ENCODE measurements around the gene RAD51B. TPM values are rescaled to one million over a fixed set of nuclear protein-coding genes. Genes with fewer than 3 reads are reported as not detected.
A peak's percentile ranks its signal among the peaks of the same experiment; 100 is the strongest.

RAD51B gene
- polyA plus RNA-seq, 3 donors, result 3.6 to 11.6 (median 9.4) TPM

GRCh38 chr14:68722968-68723566, 903.5 kb downstream of the RAD51B start:
- peaks cover 0 to 10% (median 8%) of the 10 kb centered on the region in 7 donors for H3K9me3 Mint-ChIP-seq
- no peak overlapping the region for H3K4me3 Mint-ChIP-seq
- peaks cover 0 to 4% of the 10 kb centered on the region in 2 donors for H3K9me3 ChIP-seq (replicated peaks in 1 of 2; ENCODE audit: control insufficient read depth in 1 of 2, insufficient read depth in 1 of 2, low read length in 2 of 2)
- H3K4me1 Mint-ChIP-seq, result peaks cover 16% of the 10 kb centered on the region
- H4K20me1 ChIP-seq (ENCODE audit: insufficient read depth, low read length), result no peaks in the 10 kb centered on the region
- peaks cover 2 to 3% of the 10 kb centered on the region in 2 donors for H3K36me3 Mint-ChIP-seq
- no peak overlapping the region for H3K27ac ChIP-seq (ENCODE audit: low read depth in 1 of 2, low read length in 2 of 2)
- no peak for DNase-seq
- 100% methylated on average over 3 of the region's 5 CpGs for WGBS (ENCODE audit: insufficient coverage)
- no peak overlapping the region for H3K4me3 ChIP-seq (replicated peaks in 1 of 3; ENCODE audit: low read depth in 2 of 3, low read length in 3 of 3)
- H3K79me2 ChIP-seq (ENCODE audit: insufficient read depth, low read length), result no peaks in the 10 kb centered on the region
- peaks cover 5 to 15% of the 10 kb centered on the region in 2 donors for H3K4me1 ChIP-seq (ENCODE audit: control insufficient read depth in 1 of 2, insufficient read depth in 2 of 2, low read length in 2 of 2)
- no peak overlapping the region for H3K27ac Mint-ChIP-seq
- peaks cover 14 to 33% of the 10 kb centered on the region in 2 donors for H3K27me3 ChIP-seq (ENCODE audit: control insufficient read depth in 2 of 2, insufficient read depth in 2 of 2, low read length in 2 of 2)
- H3K36me3 ChIP-seq (replicated peaks in 1 of 2; ENCODE audit: control insufficient read depth in 1 of 2, insufficient read depth in 2 of 2, low read length in 2 of 2), result no peaks in the 10 kb centered on the region
- intact Hi-C loops (cut with micrococcal nuclease), result no loop called here
- no peak overlapping the region for H3K9ac ChIP-seq (ENCODE audit: insufficient read depth, low read length, poor library complexity, severe bottlenecking)
- H3K4me2 ChIP-seq (replicated peaks; ENCODE audit: extremely low read depth, low read length, poor library complexity, severe bottlenecking), result no peak overlapping the region
- H3K27me3 Mint-ChIP-seq (ENCODE audit: low read depth in 3 of 3), result peaks cover 25 to 53% (median 31%) of the 10 kb centered on the region in 3 donors
- H2AFZ ChIP-seq (ENCODE audit: insufficient read depth, low read depth, low read length, poor library complexity, severe bottlenecking), result no peak overlapping the region
- TF ChIP-seq CTCF (IDR thresholded peaks at IDR 0.05), result no peak

- Mint-ChIP-seq H3K27ac (no peak overlapping the region), H3K9me3 (peaks cover 0 to 10% (median 8%) of the 10 kb centered on the region in 7 donors), H3K4me1 (peaks cover 13% of the 10 kb centered on the region), H3K36me3 (peaks cover 2 to 5% of the 10 kb centered on the region in 2 donors), H3K27me3 (ENCODE audit: low read depth in 3 of 3) (peaks cover 32 to 58% (median 38%) of the 10 kb centered on the region in 3 donors), H3K4me3 (peak overlapping the region in 1 of 2 donors; percentile 30)
- H3K9ac ChIP-seq (ENCODE audit: insufficient read depth, low read length, poor library complexity, severe bottlenecking), result no peak overlapping the region
- H3K4me3 ChIP-seq (replicated peaks in 1 of 3; ENCODE audit: low read depth in 2 of 3, low read length in 3 of 3), result no peak overlapping the region
- no peak for DNase-seq
- H3K27me3 ChIP-seq (ENCODE audit: control insufficient read depth in 2 of 2, insufficient read depth in 2 of 2, low read length in 2 of 2), result peaks cover 14 to 38% of the 10 kb centered on the region in 2 donors
- H4K20me1 ChIP-seq (ENCODE audit: insufficient read depth, low read length), result no peaks in the 10 kb centered on the region
- H2AFZ ChIP-seq (ENCODE audit: insufficient read depth, low read depth, low read length, poor library complexity, severe bottlenecking), result no peak overlapping the region
- H3K36me3 ChIP-seq (replicated peaks in 1 of 2; ENCODE audit: control insufficient read depth in 1 of 2, insufficient read depth in 2 of 2, low read length in 2 of 2), result no peaks in the 10 kb centered on the region
- H3K4me2 ChIP-seq (replicated peaks; ENCODE audit: extremely low read depth, low read length, poor library complexity, severe bottlenecking), result no peak overlapping the region
- peaks cover 0 to 4% of the 10 kb centered on the region in 2 donors for H3K9me3 ChIP-seq (replicated peaks in 1 of 2; ENCODE audit: control insufficient read depth in 1 of 2, insufficient read depth in 1 of 2, low read length in 2 of 2)
- no peaks in the 10 kb centered on the region for H3K79me2 ChIP-seq (ENCODE audit: insufficient read depth, low read length)
- TF ChIP-seq CTCF (IDR thresholded peaks at IDR 0.05), result no peak
- intact Hi-C loops (cut with micrococcal nuclease), result no loop called here
- peaks cover 0 to 8% of the 10 kb centered on the region in 2 donors for H3K4me1 ChIP-seq (ENCODE audit: control insufficient read depth in 1 of 2, insufficient read depth in 2 of 2, low read length in 2 of 2)
- no CpG with 5 or more reads among the region's 3 CpGs for WGBS (ENCODE audit: insufficient coverage)
- H3K27ac ChIP-seq (ENCODE audit: low read depth in 1 of 2, low read length in 2 of 2), result no peak overlapping the region
These were observed 904.3 kb downstream of the RAD51B start for GRCh38 chr14:68723808-68724268.
